ENCODE data around the gene ALDH4A1.
"Not testable (repeated sequence)": the region's sequence is repeated elsewhere in the genome, so short reads cannot be mapped to it uniquely, and the experiment has no call there.

Gene ALDH4A1

DNA sequence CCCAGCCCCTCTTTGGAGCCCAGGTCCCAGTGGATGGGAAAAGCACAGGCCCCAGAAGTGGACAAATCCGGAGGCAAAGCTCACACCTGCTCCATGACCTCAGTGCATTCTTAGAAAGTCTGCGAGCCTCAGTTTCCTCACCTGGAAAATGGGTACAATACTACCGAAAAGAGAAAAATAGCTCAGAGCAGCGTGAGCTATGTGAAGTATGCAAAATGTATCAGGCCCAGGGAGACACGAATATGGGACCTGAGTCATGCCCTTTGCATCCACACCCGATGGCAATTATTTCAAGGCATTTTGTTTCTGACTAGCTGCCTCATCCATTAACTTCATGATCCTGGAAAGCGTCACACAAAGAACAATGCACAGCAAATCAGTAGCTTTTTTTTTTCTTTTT, 9.2 kb downstream of the ALDH4A1 start:
- no peak for DNase-seq

- not testable (repeated sequence) for DNase-seq
These were observed 10.5 kb downstream of the ALDH4A1 start for GRCh38 chr1:18891858-18892257.

- no peak for DNase-seq
These were observed 11.0 kb downstream of the ALDH4A1 start for GRCh38 chr1:18891426-18891780.

GRCh38 chr1:18890706-18891425, 11.5 kb downstream of the ALDH4A1 start:
- no peak for DNase-seq

- no peak for DNase-seq
These were observed 16.4 kb downstream of the ALDH4A1 start for GRCh38 chr1:18886003-18886335.

GRCh38 chr1:18885311-18886002, 16.9 kb downstream of the ALDH4A1 start:
- DNase-seq: no peak

- DNase-seq: no peak
These were observed 17.6 kb downstream of the ALDH4A1 start for GRCh38 chr1:18884727-18885126.

GRCh38 chr1:18884419-18884717, 18.0 kb downstream of the ALDH4A1 start:
- DNase-seq: no peak

- peak; percentile 17 for DNase-seq
These were observed 18.5 kb downstream of the ALDH4A1 start for GRCh38 chr1:18883636-18884418.

- DNase-seq: no peak
These were observed 19.3 kb downstream of the ALDH4A1 start for GRCh38 chr1:18883079-18883478.

GRCh38 chr1:18882486-18882885, 19.9 kb downstream of the ALDH4A1 start:
- no peak for DNase-seq

DNA sequence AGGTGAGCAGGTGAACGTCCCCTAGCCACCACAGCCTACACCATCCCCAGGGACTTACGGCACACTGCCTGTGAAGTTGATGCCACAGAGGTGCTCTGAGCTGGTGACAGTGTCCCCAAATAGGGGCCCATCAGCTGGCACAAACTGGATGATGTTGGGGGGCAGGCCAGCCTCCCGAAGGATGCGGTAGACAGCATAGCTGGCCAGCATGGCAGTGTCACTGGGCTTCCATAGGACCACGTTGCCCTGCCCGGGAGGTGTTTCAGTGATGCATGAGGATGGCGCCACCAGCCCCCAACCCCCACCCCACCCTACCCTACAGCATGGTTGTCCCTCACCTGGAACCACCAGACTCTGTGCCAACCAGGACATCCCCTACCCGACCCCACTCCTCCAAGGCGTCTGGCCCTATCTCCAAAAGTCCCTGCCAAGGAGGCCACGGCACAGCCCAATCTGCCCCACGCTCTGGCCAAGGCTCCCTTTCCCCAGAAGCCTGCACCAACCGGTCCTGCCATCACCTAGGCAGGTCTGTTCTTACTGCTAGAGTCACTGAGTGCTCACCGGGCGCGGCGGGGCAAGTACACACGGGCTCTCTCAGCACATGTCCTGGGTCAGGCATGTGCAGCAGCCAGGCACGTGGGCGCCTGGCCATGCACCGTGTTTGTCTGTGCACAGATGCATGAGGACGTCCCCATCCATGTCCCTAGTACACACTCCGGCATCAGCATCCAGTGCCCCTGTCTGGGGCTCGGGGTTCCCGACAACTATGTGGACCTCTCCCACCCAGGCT, 20.5 kb downstream of the ALDH4A1 start:
- DNase-seq: no peak

GRCh38 chr1:18881164-18881563, 21.2 kb downstream of the ALDH4A1 start:
- no peak for DNase-seq

- no peak for DNase-seq
These were observed 21.8 kb downstream of the ALDH4A1 start for GRCh38 chr1:18880585-18880984.

GRCh38 chr1:18879791-18880309, 22.5 kb downstream of the ALDH4A1 start:
- DNase-seq: peak; percentile 12

DNA sequence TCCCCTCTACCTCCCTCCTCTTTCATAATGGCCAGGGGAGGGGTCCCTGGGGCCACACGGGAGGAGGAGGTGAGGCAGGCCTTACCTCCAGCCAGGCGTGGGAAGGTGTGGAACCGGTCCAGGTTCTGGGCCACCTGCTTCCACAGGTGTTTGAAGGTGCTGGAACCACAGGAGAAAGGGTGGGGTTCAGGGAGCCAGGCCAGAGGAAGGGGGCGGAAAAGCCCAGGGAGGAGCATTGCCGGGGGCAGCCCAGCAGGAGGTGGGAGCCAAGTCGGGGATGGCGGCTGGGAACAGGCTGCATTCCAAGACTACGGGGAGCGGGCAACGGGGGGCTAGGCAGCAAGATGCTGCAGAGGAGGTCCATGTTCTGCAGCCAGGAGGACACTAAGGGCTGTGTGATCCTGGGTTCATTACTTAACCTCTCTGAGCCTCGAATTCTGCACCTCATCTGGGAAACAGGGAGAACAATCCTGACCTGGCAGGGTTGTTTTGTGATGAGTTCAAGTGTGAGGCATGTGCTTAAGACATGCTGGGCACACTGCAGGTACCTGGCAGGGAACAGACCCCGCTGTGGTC, 23.1 kb downstream of the ALDH4A1 start:
- DNase-seq: no peak

DNA sequence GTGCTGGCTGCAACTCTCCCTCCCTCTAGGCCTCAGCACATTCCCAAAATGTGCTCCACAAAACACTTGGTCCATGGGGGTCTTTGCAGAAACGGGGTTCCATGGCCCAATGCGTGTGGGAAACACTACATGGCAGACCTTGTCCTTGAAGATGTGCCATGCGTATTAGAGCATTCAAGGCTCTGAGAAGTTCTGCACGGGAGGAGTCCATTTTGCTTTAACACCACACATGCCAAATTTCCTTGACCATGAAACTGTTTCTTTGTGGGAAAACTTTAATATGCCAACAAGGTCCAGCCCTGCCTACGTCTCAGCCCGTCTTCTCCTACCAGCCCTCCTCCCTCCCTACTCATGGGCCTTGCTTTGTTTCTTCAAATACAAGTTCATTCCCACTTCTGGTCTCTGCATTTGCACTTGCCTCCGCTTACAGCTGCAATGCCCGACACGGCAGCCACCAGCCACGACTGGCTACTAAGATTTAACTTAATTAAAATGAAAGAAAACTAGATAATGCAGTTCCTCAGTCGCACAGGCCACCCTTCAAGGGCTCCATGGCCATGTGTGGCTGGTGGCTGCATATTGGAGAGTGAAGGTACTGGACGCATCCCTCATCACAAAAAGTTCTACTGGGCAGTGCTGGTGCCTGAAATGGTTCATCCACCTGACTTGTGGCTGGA, 23.7 kb downstream of the ALDH4A1 start:
- no peak for DNase-seq

DNA sequence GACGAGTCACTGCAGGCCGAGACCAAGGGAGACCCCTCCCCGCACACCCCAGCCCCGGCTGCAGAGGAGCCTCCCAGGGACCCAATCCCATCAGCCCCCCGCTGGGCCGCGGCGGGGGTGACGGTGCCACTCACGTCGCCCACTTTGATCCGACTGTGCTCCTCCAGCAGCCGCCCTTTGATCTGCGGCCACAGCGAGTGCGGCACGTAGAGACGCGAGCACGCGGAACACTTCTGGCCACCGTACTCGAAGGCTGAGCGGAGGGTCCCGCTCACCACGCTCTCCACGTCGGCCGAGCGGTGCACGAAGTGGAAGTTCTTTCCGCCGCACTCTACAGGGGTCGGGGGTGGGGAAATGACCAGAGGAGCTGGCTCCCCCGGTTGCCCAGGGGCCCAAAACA, 25.1 kb downstream of the ALDH4A1 start:
- no peak for DNase-seq

- DNase-seq: no peak
These were observed 26.1 kb downstream of the ALDH4A1 start for GRCh38 chr1:18876210-18876609.

DNA sequence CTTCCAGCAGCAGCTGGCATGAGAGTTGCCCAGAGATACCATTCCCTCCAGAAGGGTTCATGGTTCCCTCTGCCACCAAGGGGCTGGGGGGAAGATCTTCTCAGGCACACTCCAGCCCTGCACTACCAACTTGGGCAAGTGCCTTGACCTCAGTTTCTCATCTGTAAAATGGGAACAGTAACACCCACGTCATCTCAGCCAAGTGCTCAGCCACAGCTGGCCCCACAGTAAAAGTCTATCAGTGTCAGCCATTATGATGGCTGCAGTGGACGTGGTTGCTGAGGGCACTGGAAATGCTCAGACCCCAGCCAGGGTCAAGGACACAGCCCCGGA, 26.6 kb downstream of the ALDH4A1 start:
- DNase-seq: no peak

- DNase-seq: peak; percentile 34
These were observed 27.1 kb downstream of the ALDH4A1 start for GRCh38 chr1:18875107-18875795.

GRCh38 chr1:18874600-18874999, 27.8 kb downstream of the ALDH4A1 start:
- no peak for DNase-seq

Data from DMS79 (cell line).